ENCODE results near the gene C5AR2.

GRCh38 chr19:47340477-47341208 lies 8.7 kb downstream of the C5AR2 start:
- TF ChIP-seq CTCF (IDR thresholded peaks at IDR 0.05), result no peak
- TF ChIP-seq EZH2 (IDR thresholded peaks at IDR 0.05; ENCODE audit: borderline replicate concordance, insufficient read depth, low read depth, low read length, poor library complexity, severe bottlenecking), result no peak
